Fibroblast of pulmonary artery (primary cell): ENCODE data around the gene PIAS1.
A peak's percentile ranks its signal among the peaks of the same experiment; 100 is the strongest.
"Not testable (repeated sequence)": the region's sequence is repeated elsewhere in the genome, so short reads cannot be mapped to it uniquely, and the experiment has no call there.

ENCODE experiments used
- DNase-seq: peaks from one replicate; pipeline ENCODE4 v3.0.0-alpha.2; 2010; ENCODE audit warnings: low read depth
- H3K4me3 ChIP-seq: replicated peaks from 2 replicates; pipeline ENCODE4 v1.5.1; 2011; ENCODE audit warnings: low read depth, mild to moderate bottlenecking, control low read depth, low read length, moderate library complexity
- CTCF ChIP-seq: IDR thresholded peaks from 2 replicates; pipeline ENCODE4 v1.5.1; 2011; ENCODE audit warnings: mild to moderate bottlenecking, control low read depth, low read length, inconsistent platforms; ENCODE audit errors: missing control alignments

The PIAS1 gene

GRCh38 chr15:68230157-68231100, 176.3 kb downstream of the PIAS1 start:
- no peak for TF ChIP-seq CTCF
- DNase-seq, result no peak
- peak overlapping the region; percentile 81 for H3K4me3 ChIP-seq

GRCh38 chr15:68231102-68231818, 177.1 kb downstream of the PIAS1 start:
- no peak overlapping the region for H3K4me3 ChIP-seq
- DNase-seq, result no peak
- no peak for TF ChIP-seq CTCF

- DNase-seq, result no peak
- H3K4me3 ChIP-seq, result no peak overlapping the region
- no peak for TF ChIP-seq CTCF
Measured at GRCh38 chr15:68232449-68232848, 178.3 kb downstream of the PIAS1 start.

- TF ChIP-seq CTCF, result no peak
- no peak for DNase-seq
- no peak overlapping the region for H3K4me3 ChIP-seq
Measured at GRCh38 chr15:68232937-68233336, 178.8 kb downstream of the PIAS1 start.

GRCh38 chr15:68234060-68234459, 179.9 kb downstream of the PIAS1 start:
- no peak overlapping the region for H3K4me3 ChIP-seq
- no peak for TF ChIP-seq CTCF
- no peak for DNase-seq

- H3K4me3 ChIP-seq, DNase-seq: not testable (repeated sequence)
Measured at GRCh38 chr15:68234520-68234919, 180.4 kb downstream of the PIAS1 start.

- no peak overlapping the region for H3K4me3 ChIP-seq
- TF ChIP-seq CTCF, result no peak
- DNase-seq, result no peak
Measured at GRCh38 chr15:68235022-68235421, 180.9 kb downstream of the PIAS1 start.
